KBM-7 (cell line): Measurements from ENCODE around the gene DNAH10.
"Not testable (repeated sequence)": the region's sequence is repeated elsewhere in the genome, so short reads cannot be mapped to it uniquely, and the experiment has no call there.

Experiments used
- DNase-seq: peaks from one replicate; pipeline ENCODE4 v3.0.0-alpha.2; 2015
- in situ Hi-C: fragments of 300-500 bp; cut with MboI; formaldehyde crosslinking; loops from 2 replicates; pipeline ENCODE4 v1.14.3; 2020; ENCODE audit warnings: low sequenced_read_pairs, low pct_unique_long_range_greater_than_20kb, mixed read lengths

Gene DNAH10

GRCh38 chr12:123937707-123938591, 175.8 kb downstream of the DNAH10 start:
- DNase-seq = no peak
- in situ Hi-C loops = no loop called here

- in situ Hi-C loops = no loop called here
- DNase-seq = no peak
Measured at GRCh38 chr12:123938679-123939480, 176.8 kb downstream of the DNAH10 start.

GRCh38 chr12:123939716-123940626, 177.9 kb downstream of the DNAH10 start:
- no peak for DNase-seq
- in situ Hi-C loops = no loop called here

GRCh38 chr12:123940627-123940966, 178.5 kb downstream of the DNAH10 start:
- in situ Hi-C loops = no loop called here
- no peak for DNase-seq

GRCh38 chr12:123941000-123941399, 178.9 kb downstream of the DNAH10 start:
- no peak for DNase-seq
- in situ Hi-C loops = no loop called here

- in situ Hi-C loops = no loop called here
- peak; percentile 8 for DNase-seq
Measured at GRCh38 chr12:123941624-123942237, 179.6 kb downstream of the DNAH10 start.

- no peak for DNase-seq
Measured at GRCh38 chr12:123942238-123942653, 180.1 kb downstream of the DNAH10 start.

GRCh38 chr12:123942911-123943648, 181.0 kb downstream of the DNAH10 start:
- no peak for DNase-seq
- in situ Hi-C loops = no loop called here

More at GRCh38 chr12:123942238-123942653, 180.1 kb downstream of the DNAH10 start:
- in situ Hi-C loops = no loop called here

GRCh38 chr12:123943816-123944215, 181.7 kb downstream of the DNAH10 start:
- in situ Hi-C loops = no loop called here
- DNase-seq = no peak

GRCh38 chr12:123944696-123945095, 182.6 kb downstream of the DNAH10 start:
- DNase-seq = no peak
- in situ Hi-C loops = no loop called here

- DNase-seq = no peak
- in situ Hi-C loops = no loop called here
Measured at GRCh38 chr12:123945287-123946151, 183.4 kb downstream of the DNAH10 start.

GRCh38 chr12:123946152-123946515, 184.0 kb downstream of the DNAH10 start:
- in situ Hi-C loops = no loop called here
- no peak for DNase-seq

- in situ Hi-C loops, DNase-seq: not testable (repeated sequence)
Measured at GRCh38 chr12:123946516-123947505, 184.7 kb downstream of the DNAH10 start.

GRCh38 chr12:123947531-123947930, 185.4 kb downstream of the DNAH10 start:
- DNase-seq, in situ Hi-C loops: not testable (repeated sequence)

- no peak for DNase-seq
- in situ Hi-C loops = no loop called here
Measured at GRCh38 chr12:123948401-123948795, 186.3 kb downstream of the DNAH10 start.
